Activated CD4-positive, alpha-beta T cell treated with anti-CD3 and anti-CD28 coated beads, Interleukin-2, amount 50 U/mL, for 24 hours (primary cell): ENCODE results near the gene CFAP206.
A peak's percentile ranks its signal among the peaks of the same experiment; 100 is the strongest.
"Not testable (repeated sequence)": the region's sequence is repeated elsewhere in the genome, so short reads cannot be mapped to it uniquely, and the experiment has no call there.

Experiments used
- DNase-seq, 2 donors: peaks; one replicate each; pipeline ENCODE4 v3.0.0-alpha.2; 2020; ENCODE audit warnings: low read depth in 1 of 2, low spot score in 1 of 2

The CFAP206 gene

GRCh38 chr6:87421576-87421975 is 13.8 kb downstream of the CFAP206 start:
- no peak for DNase-seq

GRCh38 chr6:87426789-87427188 is 19.0 kb downstream of the CFAP206 start:
- DNase-seq = no peak

- no peak for DNase-seq
These were observed 22.7 kb downstream of the CFAP206 start for GRCh38 chr6:87430499-87430898.

GRCh38 chr6:87431263-87431662 is 23.5 kb downstream of the CFAP206 start:
- DNase-seq = no peak

GRCh38 chr6:87436435-87436834 is 28.7 kb downstream of the CFAP206 start:
- peak; percentile 4 to 30 for DNase-seq

GRCh38 chr6:87441711-87442110 is 33.9 kb downstream of the CFAP206 start:
- DNase-seq = no peak

DNA sequence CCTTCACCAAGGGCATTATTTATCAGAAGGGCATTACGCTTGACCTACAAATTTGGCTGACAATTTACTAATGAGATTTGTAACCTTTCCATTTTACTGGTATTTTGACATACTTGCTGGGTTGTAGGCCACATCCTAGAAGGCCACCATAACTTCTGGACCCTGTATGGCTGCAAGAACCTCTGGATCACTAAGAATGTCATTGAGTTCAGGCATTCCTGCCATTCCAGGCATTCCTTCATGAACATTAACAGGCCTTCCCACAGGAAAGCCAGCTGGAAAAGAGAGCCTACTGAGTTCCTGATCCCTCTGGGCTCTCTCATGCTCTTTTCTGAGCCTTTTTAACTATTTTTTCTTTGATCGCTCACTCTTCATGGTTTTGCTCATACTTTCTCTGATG is 36.6 kb downstream of the CFAP206 start:
- no peak for DNase-seq

DNA sequence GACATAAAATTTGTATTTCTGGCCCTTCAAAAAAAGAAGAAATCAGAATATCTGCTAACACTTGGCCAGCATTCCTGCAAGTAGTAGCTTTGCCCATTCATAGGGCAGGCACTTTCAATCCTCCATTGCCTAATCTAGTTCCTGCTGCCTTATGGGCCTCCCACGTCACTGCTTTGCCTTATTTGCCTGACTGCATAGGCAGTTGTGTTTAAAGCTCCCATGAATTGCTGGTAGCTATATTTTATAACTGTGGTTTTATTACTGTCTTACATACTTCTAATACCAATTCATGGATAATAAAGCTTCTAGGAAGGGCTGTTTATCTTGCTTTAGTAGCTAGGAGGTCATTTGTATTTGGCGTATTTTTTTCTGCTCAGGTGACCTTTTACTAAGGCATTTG is 57.3 kb downstream of the CFAP206 start:
- no peak for DNase-seq

DNA sequence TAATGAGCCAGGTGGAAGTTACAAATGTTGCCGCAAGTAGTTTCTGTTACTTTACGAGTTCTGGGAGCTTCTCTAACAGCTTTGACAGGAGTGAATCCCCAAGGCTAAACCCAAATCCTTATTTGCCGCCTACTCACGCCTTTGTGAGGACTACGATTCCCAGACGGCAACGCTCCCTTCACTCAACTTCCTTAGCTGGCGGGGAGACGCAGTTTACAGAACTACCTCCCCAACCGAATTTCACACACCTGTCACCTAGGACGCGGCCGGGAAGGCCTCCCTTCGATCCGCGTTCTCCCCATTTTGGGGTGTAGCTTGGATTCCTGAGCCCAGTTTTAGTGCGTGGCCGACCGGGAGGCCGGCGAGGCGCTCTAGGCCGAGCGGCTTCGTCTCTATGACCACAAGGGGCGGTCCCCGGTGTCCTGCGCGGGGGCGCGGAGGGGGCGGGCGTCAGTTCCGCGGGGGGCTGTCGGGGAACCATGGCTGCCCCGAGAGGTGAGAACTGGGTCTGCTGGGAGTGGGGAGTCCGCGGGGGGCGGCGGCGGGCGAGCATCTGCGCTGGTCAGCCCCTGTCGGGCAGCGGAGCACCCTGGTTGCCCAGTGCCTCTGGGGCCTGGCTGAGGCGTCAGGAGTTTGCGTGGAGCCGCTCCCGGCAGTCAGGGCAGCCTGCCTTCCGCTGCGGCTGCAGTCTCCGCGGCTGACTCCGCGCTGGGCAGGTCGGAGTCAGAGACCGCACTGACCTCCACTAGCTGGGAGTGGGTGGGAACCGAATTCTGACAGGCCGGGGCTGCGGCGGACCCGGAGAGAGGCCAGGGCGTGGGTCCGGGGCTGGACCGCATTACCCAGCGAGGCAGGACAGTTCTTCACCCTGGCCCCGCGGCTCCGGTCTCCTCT is 65.0 kb downstream of the CFAP206 start, which contains the start of gene SLC35A1:
Gene SLC35A1, plus strand, starts transcription at position 450 of the 894 bp plus-strand sequence. Its CDS starts 30 bp downstream, at position 480.
- DNase-seq = peak; percentile 79 to 82

GRCh38 chr6:87473419-87473903 is 65.7 kb downstream of the CFAP206 start:
- peak in 1 of 2 donors; percentile 38 for DNase-seq

DNA sequence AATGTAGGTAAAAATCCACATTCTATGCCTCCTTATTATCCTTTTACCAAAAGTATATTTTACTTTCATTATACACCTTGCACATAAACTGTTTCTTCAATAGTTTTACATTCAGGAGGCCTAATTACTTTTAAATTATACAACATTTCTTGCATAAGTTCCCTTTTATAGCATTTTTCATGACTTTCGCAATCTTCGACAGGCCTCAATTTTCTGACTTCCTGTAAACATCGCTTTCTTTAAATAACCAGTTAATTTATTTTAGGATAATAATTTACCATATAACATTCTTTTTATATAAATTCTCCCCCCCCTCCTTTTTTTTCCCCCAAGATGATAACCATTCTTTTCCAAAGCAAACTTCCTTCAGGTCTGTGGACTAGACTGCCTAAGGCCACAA is 74.2 kb downstream of the CFAP206 start:
- DNase-seq = no peak

DNA sequence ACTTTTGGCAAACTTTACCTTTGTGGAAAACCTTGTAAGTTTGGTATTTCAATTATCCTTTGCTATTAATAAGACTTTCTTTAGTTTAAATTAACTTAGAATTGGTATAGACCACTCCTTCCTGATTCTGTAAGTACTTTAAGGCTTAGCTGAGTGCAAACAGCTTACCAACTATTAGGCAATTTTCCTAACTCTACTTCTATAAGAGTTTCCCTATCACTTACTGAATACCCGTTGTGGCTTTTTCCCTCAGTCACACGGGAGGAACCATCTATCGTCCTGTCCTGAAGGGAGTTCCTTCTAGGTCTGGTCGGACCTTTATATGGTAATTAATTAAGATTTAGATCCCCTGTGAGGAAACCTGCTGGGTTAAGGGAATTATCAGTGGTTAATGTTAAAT is 74.6 kb downstream of the CFAP206 start:
- no peak for DNase-seq

DNA sequence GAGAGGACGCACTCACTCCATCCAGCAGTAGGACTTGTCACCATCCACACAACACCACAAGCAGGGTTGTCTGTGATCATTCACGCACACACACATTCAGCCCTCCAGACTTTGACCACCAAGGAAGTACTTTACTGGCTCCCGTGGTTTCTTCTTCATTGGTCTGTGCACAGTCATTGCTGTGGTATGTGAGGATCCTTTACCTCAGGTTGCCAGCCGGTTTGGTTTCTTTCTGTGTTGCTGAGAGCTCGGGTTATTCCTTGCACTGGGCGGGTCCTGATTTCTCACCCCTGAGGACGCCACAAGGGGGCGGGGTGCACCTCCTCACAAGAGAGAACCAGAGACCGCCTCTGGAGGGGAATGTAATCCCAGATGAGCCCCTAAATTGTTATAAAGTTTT is 76.2 kb downstream of the CFAP206 start:
- DNase-seq = no peak

DNA sequence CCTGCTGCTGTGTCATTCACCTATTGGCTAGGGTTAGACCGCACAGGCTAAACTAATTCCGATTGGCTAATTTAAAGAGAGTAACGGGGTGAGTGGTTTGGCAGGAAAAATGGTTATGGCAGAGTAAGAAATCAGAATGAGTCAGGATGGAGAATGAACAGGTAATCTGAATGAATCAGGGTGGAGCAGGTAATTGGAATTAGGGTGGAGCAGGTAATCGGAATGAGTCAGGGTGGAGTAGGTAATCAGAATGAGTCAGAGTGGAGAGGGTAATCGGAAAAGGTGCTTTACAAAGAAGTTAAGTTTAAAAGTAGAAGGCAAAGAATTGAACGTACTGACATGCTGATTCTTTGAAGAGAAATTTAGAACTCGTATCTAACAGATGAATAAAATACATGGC is 76.7 kb downstream of the CFAP206 start:
- no peak for DNase-seq

DNA sequence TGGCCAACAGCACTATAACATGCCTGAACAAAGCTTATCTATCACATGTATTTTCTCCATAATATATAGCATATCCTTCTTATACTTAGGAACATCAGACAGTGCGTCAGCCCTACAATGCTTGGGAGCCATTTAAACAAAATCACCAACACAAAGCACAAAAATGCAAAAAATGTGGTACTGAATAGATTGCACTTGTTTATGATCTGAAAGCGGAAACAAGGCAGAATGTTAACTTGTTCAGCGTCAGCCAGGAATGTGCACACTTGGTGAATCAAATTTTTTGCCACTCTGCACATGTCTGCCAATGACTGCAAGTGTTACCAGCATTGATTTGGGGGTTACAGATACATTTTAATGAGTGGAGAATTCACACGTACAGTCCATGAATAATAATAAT is 79.8 kb downstream of the CFAP206 start:
- DNase-seq = no peak

DNA sequence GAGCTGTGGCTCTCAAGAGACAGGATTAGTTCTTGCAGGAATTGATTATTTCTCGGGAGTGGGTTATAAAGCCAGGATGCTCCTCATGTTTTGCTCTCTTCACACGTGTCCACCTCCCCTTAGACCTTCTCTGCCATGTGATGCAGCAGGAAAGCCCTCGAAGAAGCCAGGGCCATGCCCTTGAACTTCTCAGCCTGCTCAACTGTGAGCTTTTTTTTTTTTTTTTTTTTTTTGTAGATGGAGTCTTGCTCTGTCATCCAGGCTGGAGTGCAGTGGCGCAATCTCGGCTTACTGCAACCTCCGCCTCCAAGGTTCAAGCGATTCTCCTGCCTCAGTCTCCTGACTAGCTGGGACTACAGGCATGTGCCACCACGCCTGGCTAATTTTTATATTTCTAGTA is 81.6 kb downstream of the CFAP206 start:
- DNase-seq = not testable (repeated sequence)

- no peak for DNase-seq
These were observed 87.1 kb downstream of the CFAP206 start for GRCh38 chr6:87494761-87495422.

- DNase-seq = no peak
These were observed 90.3 kb downstream of the CFAP206 start for GRCh38 chr6:87498048-87498447.

DNA sequence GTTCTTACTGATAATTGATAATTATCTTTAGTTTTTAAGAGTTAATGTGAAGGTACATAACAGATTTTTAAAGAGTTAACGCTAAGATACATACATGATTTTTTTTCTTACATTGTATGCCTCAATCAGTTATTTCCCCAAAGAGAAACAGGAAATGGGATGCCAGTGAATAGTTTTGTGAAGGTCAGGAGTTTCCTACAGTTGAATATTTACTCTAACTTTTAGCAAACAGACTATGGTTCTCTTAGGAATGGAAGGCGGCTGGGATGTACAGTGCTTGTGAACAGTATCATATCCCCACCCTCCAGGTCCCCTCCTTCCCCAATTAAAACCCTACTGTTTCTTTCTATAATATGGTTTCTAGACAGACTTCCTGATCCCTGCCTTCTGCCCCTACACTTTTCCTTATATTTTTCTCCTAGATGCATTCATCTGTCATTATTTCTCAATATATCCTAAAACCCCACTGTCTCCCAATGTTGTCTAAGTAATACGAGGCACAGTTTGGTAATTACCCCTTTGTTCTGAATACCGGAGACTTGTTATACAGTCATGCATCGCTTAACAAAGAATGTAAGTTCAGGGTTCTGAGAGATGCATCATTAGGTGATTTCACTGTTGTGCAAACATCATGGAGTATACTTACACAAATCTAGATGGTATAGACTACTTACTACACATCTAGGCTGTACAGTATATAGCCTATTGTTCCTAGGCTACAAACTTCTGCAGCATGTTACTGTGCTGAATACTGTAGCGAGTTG is 94.2 kb downstream of the CFAP206 start:
- DNase-seq = no peak

DNA sequence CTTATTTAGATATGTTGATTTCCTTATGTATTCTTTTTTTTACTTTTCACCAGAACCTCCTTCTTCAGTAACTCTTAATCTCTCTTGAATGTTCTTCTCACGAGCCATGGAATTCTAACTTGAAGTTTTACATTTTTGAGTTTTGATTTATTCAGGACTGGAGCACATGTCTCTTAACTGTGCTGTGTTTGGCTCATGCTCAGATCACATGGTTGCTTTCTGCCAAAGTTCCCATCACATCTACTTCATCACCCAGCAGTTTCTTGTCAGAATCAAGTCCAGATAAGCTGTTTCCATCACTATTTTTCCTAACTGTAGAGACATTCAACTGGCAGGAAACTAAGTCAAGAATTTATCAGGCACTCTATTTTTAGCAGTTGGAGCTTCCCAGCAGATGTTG is 96.7 kb downstream of the CFAP206 start:
- no peak for DNase-seq
